ENCODE data around the gene TXNRD1.

The TXNRD1 gene

DNA sequence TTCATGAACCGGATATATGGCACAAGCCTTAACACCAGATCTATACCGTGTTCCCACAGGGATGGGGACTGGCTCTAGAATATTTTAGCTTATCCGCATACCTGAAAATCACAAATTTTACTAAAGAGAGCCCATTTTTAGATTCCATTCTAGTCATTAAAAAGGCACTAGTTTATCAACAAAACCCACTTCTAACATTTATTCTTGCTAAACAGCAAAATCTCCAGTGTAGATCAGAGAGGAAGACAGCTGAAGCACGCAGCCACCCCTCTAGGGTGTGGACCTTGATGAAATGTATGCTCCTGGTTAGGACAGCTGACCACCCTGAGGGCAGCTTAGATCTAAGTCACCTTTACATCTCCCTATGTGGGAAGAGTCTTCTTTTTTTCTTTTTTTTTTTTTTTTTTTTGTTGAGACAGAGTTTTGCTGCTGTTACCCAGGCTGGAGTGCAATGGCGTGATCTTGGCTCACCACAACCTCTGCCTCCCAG is 150.4 kb downstream of the TXNRD1 start:
- Histone ChIP-seq H3K4me1 (ENCODE audit: control insufficient read depth, insufficient read depth, low read length, poor library complexity, severe bottlenecking) (no peaks in the 10 kb centered on the region), H3K27me3 (replicated peaks; ENCODE audit: control insufficient read depth, insufficient read depth, low read length, poor library complexity, severe bottlenecking) (no peaks in the 10 kb centered on the region), H3K4me3 (ENCODE audit: insufficient read depth, low read depth, low read length, poor library complexity, severe bottlenecking) (no peak overlapping the region), H3K36me3 (ENCODE audit: control insufficient read depth, insufficient read depth, low read length) (no peaks in the 10 kb centered on the region), H3K27ac (ENCODE audit: insufficient read depth, low read length, poor library complexity, severe bottlenecking) (no peak overlapping the region), H3K9me3 (ENCODE audit: control insufficient read depth, low read length) (peaks cover 4% of the 10 kb centered on the region)
- no peak for DNase-seq

DNA sequence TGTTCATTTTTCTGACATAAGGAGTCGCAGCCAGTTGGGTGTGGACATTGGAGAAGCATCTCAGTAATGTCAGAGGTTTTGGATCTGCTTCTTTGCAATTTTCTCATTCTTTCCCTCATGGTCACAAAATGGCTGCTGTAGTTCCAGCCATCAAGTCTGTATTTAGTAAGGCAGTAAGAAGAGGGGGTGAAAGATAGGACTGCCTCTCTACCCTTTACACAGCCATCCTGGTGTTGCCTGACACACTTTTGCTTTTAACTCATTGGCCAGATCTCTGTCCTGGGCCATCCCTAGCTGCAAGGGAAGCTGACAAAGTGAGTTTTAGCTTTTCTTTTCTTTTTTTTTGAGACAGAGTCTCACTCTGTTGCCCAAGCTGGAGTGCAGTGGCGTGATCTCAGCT is 154.1 kb downstream of the TXNRD1 start:
- Histone ChIP-seq H3K9me3 (ENCODE audit: control insufficient read depth, low read length) (peaks cover 4% of the 10 kb centered on the region), H3K4me1 (ENCODE audit: control insufficient read depth, insufficient read depth, low read length, poor library complexity, severe bottlenecking) (peaks cover 2% of the 10 kb centered on the region), H3K36me3 (ENCODE audit: control insufficient read depth, insufficient read depth, low read length) (no peaks in the 10 kb centered on the region), H3K27me3 (replicated peaks; ENCODE audit: control insufficient read depth, insufficient read depth, low read length, poor library complexity, severe bottlenecking) (no peaks in the 10 kb centered on the region), H3K4me3 (ENCODE audit: insufficient read depth, low read depth, low read length, poor library complexity, severe bottlenecking) (no peak overlapping the region), H3K27ac (ENCODE audit: insufficient read depth, low read length, poor library complexity, severe bottlenecking) (no peak overlapping the region)
- DNase-seq, result no peak

DNA sequence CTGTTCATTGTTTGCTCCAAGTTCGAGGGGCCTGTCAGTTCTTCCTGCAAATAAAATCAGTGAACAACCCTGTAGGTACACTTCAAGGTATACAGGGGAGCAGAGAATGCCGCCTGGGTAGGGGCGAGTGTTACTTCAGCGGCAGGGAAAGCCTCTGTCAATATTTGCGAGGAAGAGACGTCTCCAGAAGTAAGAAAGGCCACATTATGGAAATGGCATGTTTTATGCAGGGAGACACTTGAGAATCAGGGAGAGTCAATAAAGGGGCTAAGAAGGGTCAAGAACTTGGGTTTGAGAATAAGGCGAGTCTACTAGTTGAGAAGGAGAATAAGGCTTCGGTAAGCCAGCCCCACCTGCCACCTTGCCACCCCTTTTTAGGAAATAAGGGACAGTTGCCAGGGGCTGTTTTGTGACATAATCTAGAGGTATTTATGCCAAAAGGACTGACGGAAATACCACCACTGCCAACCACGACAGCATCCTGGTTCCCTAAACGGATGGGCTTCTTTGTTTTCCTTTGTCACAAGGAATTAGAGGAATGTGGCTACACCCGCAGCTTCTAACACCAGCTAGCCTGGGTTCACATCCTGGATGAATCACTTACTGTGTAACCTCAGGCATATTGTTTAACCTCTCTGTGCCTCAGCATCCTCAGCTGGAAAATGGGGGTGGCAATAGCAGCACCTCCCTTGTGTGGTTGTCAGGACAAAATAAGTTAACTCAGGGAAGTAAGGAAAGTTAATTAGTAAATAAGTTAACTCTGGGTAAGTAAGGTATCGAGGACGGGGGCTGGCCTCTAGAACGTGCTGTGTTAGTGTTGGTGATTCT is 155.7 kb downstream of the TXNRD1 start:
- no peaks in the 10 kb centered on the region for H3K27me3 ChIP-seq (replicated peaks; ENCODE audit: control insufficient read depth, insufficient read depth, low read length, poor library complexity, severe bottlenecking)
- no peak for DNase-seq
- H3K4me3 ChIP-seq (ENCODE audit: insufficient read depth, low read depth, low read length, poor library complexity, severe bottlenecking), result no peak overlapping the region
- H3K4me1 ChIP-seq (ENCODE audit: control insufficient read depth, insufficient read depth, low read length, poor library complexity, severe bottlenecking), result peaks cover 2% of the 10 kb centered on the region
- H3K36me3 ChIP-seq (ENCODE audit: control insufficient read depth, insufficient read depth, low read length), result no peaks in the 10 kb centered on the region
- peaks cover 4% of the 10 kb centered on the region for H3K9me3 ChIP-seq (ENCODE audit: control insufficient read depth, low read length)
- H3K27ac ChIP-seq (ENCODE audit: insufficient read depth, low read length, poor library complexity, severe bottlenecking), result no peak overlapping the region

DNA sequence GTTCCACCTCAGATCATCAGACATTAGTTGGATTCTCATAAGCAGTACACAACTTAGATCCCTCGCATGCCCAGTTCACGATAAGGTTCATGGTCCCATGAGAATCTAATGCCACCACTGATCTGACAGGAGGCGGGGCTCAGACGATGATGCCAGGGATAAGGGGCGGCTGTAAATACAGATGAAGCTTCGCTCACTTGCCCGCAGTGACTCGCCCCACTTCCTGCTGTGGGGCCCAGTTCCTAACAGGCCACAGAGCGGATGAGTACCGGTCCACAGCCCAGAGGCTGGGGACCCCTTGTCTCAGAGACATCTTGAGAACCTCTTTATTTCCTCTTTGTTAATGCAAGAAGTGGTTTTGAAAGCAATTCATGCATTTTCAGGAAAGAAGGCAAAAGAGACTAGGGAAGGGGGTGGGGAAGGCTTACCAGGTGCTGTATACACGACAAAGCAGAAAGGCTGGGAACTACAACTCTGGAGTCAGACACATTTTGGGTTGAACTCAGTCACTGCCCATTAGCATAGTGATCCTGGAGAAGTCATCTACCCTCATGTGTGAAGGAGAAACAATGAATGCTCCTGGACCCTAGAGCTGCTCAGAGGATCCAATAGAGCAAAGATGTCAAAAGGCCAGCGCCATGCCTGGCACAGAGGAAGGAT is 156.6 kb downstream of the TXNRD1 start:
- no peak for DNase-seq
- Histone ChIP-seq H3K36me3 (ENCODE audit: control insufficient read depth, insufficient read depth, low read length) (no peaks in the 10 kb centered on the region), H3K4me3 (ENCODE audit: insufficient read depth, low read depth, low read length, poor library complexity, severe bottlenecking) (no peak overlapping the region)

DNA sequence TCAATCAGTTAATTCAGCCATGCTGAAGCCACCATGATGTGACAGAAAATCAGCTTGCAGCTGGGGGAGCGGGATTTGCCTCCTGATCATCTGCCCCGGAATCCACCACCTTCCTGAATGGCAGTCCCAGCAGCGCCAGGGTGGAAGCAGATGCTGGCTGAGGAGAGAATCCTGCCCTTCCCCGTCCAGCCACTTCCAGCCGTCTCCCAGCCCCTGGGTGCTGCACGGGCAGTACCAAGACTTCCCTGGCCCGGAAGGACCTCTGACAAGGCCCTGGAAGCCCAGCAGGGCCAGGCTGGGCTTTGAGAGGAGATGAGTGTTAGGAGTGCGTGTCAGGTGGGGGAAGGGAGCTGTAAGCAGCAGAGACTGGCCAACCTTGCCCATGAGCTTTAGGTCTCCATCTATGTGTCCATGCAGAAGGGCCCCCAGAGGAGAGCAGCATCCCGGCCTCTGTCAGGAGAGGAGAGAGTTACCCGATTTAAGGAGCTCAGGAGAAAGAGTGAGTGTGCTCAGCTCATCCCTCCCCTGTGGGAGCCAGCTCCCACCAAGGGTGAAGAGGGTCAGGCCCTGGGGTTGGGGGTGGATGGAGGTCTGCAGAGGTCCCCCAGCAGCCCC is 157.2 kb downstream of the TXNRD1 start:
- no peaks in the 10 kb centered on the region for H3K36me3 ChIP-seq (ENCODE audit: control insufficient read depth, insufficient read depth, low read length)
- no peak for DNase-seq
- no peaks in the 10 kb centered on the region for H3K27me3 ChIP-seq (replicated peaks; ENCODE audit: control insufficient read depth, insufficient read depth, low read length, poor library complexity, severe bottlenecking)
- H3K9me3 ChIP-seq (ENCODE audit: control insufficient read depth, low read length), result peaks cover 4% of the 10 kb centered on the region
- no peak overlapping the region for H3K4me3 ChIP-seq (ENCODE audit: insufficient read depth, low read depth, low read length, poor library complexity, severe bottlenecking)
- H3K27ac ChIP-seq (ENCODE audit: insufficient read depth, low read length, poor library complexity, severe bottlenecking), result no peak overlapping the region
- peaks cover 2% of the 10 kb centered on the region for H3K4me1 ChIP-seq (ENCODE audit: control insufficient read depth, insufficient read depth, low read length, poor library complexity, severe bottlenecking)

More for the DNA sequence above, 156.6 kb downstream of the TXNRD1 start:
- no peak overlapping the region for H3K27ac ChIP-seq (ENCODE audit: insufficient read depth, low read length, poor library complexity, severe bottlenecking)
- H3K27me3 ChIP-seq (replicated peaks; ENCODE audit: control insufficient read depth, insufficient read depth, low read length, poor library complexity, severe bottlenecking), result no peaks in the 10 kb centered on the region
- H3K4me1 ChIP-seq (ENCODE audit: control insufficient read depth, insufficient read depth, low read length, poor library complexity, severe bottlenecking), result peaks cover 2% of the 10 kb centered on the region
- H3K9me3 ChIP-seq (ENCODE audit: control insufficient read depth, low read length), result peaks cover 4% of the 10 kb centered on the region

DNA sequence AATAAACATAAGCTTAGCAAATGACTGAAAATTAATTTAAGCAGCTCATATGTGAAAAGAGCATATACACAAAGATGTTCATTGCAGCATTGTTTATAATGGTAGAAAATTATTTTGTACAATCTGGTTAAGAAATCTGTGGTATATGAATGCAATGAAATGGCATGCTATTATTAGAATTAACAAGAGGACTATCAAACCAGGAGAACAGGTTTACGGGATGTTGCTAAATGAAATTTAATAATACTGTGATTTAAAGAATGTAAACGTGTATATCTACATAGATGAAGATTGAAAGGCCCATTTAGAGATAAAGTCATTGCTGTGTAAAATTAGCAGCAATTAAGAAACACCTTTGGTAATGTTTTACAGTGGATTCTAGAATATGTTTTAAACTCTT is 158.5 kb downstream of the TXNRD1 start:
- Histone ChIP-seq H3K4me3 (ENCODE audit: insufficient read depth, low read depth, low read length, poor library complexity, severe bottlenecking) (no peak overlapping the region), H3K4me1 (ENCODE audit: control insufficient read depth, insufficient read depth, low read length, poor library complexity, severe bottlenecking) (peaks cover 2% of the 10 kb centered on the region), H3K36me3 (ENCODE audit: control insufficient read depth, insufficient read depth, low read length) (no peaks in the 10 kb centered on the region), H3K9me3 (ENCODE audit: control insufficient read depth, low read length) (peaks cover 4% of the 10 kb centered on the region), H3K27me3 (replicated peaks; ENCODE audit: control insufficient read depth, insufficient read depth, low read length, poor library complexity, severe bottlenecking) (no peaks in the 10 kb centered on the region), H3K27ac (ENCODE audit: insufficient read depth, low read length, poor library complexity, severe bottlenecking) (no peak overlapping the region)
- no peak for DNase-seq

DNA sequence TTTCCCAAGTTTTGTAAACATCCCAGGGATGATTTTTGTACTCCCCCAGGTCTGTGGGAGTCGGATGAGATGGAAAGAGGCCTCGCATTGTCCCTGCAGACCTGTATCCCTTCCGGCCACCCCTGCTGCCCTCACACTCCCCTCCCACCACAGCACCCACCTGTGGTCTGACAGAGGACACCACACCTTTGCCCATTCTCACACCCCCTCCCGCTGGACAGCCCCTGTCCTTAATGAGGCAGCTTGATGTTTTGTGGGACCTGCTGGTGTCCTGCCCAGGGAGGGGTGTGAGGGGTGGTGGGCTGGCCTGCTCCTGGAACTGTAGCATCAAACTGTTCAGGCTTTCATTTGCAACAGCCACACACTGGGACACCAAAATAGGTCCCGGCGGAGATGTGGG is 159.2 kb downstream of the TXNRD1 start:
- H3K27ac ChIP-seq (ENCODE audit: insufficient read depth, low read length, poor library complexity, severe bottlenecking), result no peak overlapping the region
- H3K4me3 ChIP-seq (ENCODE audit: insufficient read depth, low read depth, low read length, poor library complexity, severe bottlenecking), result no peak overlapping the region
- DNase-seq, result no peak
- no peaks in the 10 kb centered on the region for H3K27me3 ChIP-seq (replicated peaks; ENCODE audit: control insufficient read depth, insufficient read depth, low read length, poor library complexity, severe bottlenecking)
- no peaks in the 10 kb centered on the region for H3K36me3 ChIP-seq (ENCODE audit: control insufficient read depth, insufficient read depth, low read length)
- peaks cover 2% of the 10 kb centered on the region for H3K4me1 ChIP-seq (ENCODE audit: control insufficient read depth, insufficient read depth, low read length, poor library complexity, severe bottlenecking)
- peaks cover under 1% of the 10 kb centered on the region for H3K9me3 ChIP-seq (ENCODE audit: control insufficient read depth, low read length)

DNA sequence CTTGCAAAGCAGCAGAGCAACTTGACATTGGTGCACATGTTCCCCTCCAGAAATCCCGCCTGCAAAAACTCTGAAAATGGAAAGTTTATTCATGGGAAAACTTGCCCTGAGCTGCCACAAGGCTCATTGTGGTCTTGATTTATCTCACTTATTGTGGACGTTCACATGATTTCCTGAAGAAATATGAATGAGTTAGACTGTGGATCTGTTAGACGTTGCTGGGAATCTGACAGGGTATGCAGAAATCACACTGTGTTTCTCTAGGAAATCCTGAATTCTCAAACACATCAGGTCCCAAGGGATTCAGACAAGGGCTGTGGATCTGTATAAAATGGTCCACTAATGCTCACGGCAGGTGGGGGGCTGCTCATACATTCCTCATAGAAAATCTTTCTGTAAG is 160.2 kb downstream of the TXNRD1 start:
- no peak overlapping the region for H3K4me3 ChIP-seq (ENCODE audit: insufficient read depth, low read depth, low read length, poor library complexity, severe bottlenecking)
- no peak for DNase-seq

DNA sequence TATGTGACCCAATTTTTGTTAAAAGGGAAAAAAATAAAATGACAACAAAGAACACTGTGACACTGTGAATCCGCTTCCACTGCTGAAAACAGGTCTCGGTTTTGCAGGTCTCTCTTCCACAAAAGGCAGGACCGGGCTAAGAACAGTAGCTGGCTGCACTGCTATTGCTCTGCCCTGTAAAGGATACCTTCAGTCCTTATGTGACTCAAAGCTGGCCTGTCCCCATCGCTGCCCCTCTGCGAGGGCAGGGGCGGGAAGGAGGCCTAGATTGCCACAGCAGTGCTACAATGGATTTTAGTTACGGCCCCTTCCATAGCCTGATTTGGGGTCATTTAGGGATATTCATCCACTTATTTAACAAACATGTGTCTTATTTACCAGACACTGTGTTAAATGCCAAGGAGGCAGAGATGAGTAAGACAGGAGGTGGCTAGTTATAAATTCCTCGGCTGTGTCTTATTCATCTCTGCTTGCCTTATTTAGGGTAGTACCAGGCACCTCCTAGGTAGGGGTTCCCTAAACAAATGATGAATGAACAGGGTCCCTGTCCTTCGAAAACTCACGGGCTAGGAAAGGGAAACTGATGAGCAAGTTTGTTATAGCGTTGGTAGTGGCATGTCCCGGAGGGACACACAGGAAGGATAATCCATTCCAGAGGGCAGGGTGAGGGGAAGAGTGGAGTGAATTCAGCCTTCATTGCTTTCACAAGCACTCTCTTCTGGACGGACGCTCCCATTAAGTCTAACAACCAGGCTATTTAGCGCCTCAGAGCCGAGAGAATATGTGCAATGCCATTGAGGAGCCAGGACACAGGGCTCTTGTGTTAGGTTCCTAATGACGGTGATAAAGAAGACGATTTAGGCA is 161.3 kb downstream of the TXNRD1 start:
- Histone ChIP-seq H3K4me3 (ENCODE audit: insufficient read depth, low read depth, low read length, poor library complexity, severe bottlenecking) (no peak overlapping the region), H3K27me3 (replicated peaks; ENCODE audit: control insufficient read depth, insufficient read depth, low read length, poor library complexity, severe bottlenecking) (no peaks in the 10 kb centered on the region), H3K36me3 (ENCODE audit: control insufficient read depth, insufficient read depth, low read length) (no peaks in the 10 kb centered on the region), H3K9me3 (ENCODE audit: control insufficient read depth, low read length) (no peaks in the 10 kb centered on the region), H3K4me1 (ENCODE audit: control insufficient read depth, insufficient read depth, low read length, poor library complexity, severe bottlenecking) (peaks cover 2% of the 10 kb centered on the region), H3K27ac (ENCODE audit: insufficient read depth, low read length, poor library complexity, severe bottlenecking) (no peak overlapping the region)
- DNase-seq, result no peak

More for the DNA sequence above, 160.2 kb downstream of the TXNRD1 start:
- Histone ChIP-seq H3K4me1 (ENCODE audit: control insufficient read depth, insufficient read depth, low read length, poor library complexity, severe bottlenecking) (peaks cover 2% of the 10 kb centered on the region), H3K27me3 (replicated peaks; ENCODE audit: control insufficient read depth, insufficient read depth, low read length, poor library complexity, severe bottlenecking) (no peaks in the 10 kb centered on the region), H3K9me3 (ENCODE audit: control insufficient read depth, low read length) (no peaks in the 10 kb centered on the region), H3K36me3 (ENCODE audit: control insufficient read depth, insufficient read depth, low read length) (no peaks in the 10 kb centered on the region), H3K27ac (ENCODE audit: insufficient read depth, low read length, poor library complexity, severe bottlenecking) (no peak overlapping the region)

All from effector memory CD4-positive, alpha-beta T cell (primary cell).